Prostate gland (tissue), 2 donors: Measurements from ENCODE around the gene CDC14A.

ENCODE experiments used
- POLR2AphosphoS5 ChIP-seq: sonication (generic); formaldehyde crosslinking; IDR thresholded peaks from one replicate; pipeline ENCODE4 v1.6.1; 2017; ENCODE audit warnings: antibody characterized with exemption
- TF ChIP-seq, protein P1 (sequence below), 4 experiments: fragments of 200-600 bp in 2 of 4; fragments of 450-650 bp in 2 of 4; sonication (generic) in 2 of 4; IDR thresholded peaks; 1 replicate in 3 of 4; 2 replicates in 1 of 4; pipeline ENCODE4 v1.5.1; 2016 to 2019; ENCODE audit warnings: antibody characterized with exemption in 4 of 4, mild to moderate bottlenecking in 2 of 4, moderate library complexity in 2 of 4

- no peak for TF ChIP-seq POLR2AphosphoS5
- TF ChIP-seq, protein P1, sequence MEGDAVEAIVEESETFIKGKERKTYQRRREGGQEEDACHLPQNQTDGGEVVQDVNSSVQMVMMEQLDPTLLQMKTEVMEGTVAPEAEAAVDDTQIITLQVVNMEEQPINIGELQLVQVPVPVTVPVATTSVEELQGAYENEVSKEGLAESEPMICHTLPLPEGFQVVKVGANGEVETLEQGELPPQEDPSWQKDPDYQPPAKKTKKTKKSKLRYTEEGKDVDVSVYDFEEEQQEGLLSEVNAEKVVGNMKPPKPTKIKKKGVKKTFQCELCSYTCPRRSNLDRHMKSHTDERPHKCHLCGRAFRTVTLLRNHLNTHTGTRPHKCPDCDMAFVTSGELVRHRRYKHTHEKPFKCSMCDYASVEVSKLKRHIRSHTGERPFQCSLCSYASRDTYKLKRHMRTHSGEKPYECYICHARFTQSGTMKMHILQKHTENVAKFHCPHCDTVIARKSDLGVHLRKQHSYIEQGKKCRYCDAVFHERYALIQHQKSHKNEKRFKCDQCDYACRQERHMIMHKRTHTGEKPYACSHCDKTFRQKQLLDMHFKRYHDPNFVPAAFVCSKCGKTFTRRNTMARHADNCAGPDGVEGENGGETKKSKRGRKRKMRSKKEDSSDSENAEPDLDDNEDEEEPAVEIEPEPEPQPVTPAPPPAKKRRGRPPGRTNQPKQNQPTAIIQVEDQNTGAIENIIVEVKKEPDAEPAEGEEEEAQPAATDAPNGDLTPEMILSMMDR (IDR thresholded peaks at IDR 0.05) = no peak
Measured at GRCh38 chr1:100383743-100384405, 31.6 kb downstream of the CDC14A start.
